NOMO-1 (cell line): Measurements from ENCODE around the gene IQCF2.
"Not testable (repeated sequence)": the region's sequence is repeated elsewhere in the genome, so short reads cannot be mapped to it uniquely, and the experiment has no call there.

Source experiments
- DNase-seq, 2 experiments: peaks; one replicate each; lab custom pipeline; 2025; ENCODE audit not compliant: unreplicated experiment in 2 of 2; lab: John Stamatoyannopoulos, UW

IQCF2 gene

GRCh38 chr3:51860703-51861665 lies at the start of gene IQCF2:
Gene IQCF2, plus strand, starts transcription at chr3:51861615. Its CDS starts 52 bp downstream, at chr3:51861667.
- DNase-seq = no peak

DNA sequence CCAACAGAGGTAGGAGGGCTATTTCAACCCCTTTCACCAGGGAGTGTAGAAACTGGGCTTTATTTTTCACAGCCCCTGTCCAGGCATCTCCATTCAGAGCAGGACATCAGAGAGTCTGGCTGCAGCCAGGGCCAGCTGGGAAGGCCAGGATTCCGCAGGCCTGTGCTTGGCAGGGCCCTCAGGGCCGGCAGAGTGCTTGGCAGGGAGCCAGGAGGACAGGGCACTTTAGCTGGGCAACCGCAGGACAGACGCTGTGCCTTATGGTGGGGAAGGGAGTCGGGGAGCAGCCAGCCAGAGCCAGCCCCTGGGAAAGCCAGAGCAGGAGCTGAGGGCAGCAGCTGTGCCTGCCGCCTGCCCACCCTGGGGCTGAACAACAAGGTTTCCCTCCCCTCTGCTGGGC lies 47.9 kb upstream of the IQCF2 start:
- no peak for DNase-seq

DNA sequence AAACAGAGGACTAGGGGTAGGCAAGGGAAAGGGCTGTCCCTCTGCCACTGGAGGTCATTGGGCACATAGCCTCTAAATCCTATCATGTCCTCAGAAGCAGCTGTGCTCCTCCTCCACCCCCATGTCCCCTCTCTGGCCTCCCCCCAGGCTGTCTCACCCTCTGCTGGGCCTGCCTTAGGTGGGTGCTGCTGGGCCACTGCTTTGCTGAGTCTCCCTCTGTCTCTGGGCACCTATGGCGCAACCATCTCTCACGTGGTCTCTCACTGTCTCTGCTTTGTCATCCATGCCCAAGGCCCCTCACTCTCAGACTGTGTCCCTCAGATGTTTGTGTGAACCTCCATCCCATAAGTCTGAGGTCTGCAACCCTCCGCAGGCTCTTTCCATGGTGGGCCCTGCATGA lies 47.4 kb upstream of the IQCF2 start:
- DNase-seq = no peak

DNA sequence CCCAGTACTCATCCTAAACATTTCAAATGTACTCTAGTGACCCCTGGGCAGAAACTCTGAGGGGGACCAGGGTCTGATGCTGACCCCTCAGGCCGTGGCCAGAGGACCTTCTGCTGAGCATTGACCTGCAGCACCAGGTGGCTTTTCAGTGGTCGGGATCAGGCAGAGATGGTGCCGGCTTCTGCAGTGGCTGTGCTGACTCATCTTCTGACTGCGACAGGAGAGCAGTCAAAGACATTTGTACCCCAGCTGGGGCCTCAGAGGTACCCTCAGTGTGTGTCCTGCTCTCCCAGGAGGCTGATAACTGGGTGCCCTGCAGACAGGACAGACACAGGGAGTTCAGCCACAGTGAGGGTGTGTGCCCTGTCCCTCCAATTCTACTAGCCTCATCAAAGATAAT lies 45.8 kb upstream of the IQCF2 start:
- DNase-seq = no peak

DNA sequence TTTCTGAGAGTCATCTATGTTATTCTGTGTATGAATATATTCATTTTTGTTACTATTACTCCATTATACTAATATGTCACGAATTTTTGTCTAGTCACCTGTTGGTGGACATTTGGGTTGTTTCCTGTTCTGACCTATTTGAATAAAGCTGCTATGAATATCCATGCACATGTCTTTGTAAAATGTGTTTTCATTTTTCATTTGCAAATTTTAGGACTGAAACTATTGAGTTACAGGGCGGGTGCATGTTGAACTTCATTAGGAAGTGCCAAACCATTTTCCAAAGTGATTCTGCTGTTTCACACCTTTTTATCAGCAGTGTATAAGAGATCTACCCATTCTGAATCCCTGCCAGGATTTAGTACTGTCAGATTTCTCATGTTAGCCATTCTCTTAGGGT lies 44.7 kb upstream of the IQCF2 start:
- no peak for DNase-seq

DNA sequence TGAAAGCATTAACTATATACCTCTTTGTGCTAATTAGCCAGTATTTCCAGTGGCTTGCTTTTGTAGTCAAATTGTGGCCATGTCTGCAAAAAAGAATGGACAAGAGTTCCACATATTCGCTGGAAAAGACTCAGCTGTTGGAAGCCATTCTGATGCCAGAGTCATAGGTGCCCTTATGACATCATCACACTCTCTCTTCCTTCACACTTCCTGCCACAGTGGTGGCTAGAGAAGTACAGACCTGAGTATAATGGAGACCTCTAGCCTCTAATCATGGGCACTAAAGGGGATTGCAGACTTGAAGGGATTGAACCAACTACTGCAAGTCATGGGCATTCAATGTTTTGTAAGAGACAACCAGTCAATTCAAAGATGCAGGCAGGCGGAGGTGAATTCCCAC lies 44.0 kb upstream of the IQCF2 start:
- DNase-seq = no peak

GRCh38 chr3:51819151-51819550 lies 42.3 kb upstream of the IQCF2 start:
- no peak for DNase-seq

- no peak for DNase-seq
These were observed 41.6 kb upstream of the IQCF2 start for GRCh38 chr3:51819709-51820406.

GRCh38 chr3:51828297-51828696 lies 33.1 kb upstream of the IQCF2 start:
- no peak for DNase-seq

- DNase-seq = no peak
These were observed 31.1 kb upstream of the IQCF2 start for GRCh38 chr3:51830345-51830744.

DNA sequence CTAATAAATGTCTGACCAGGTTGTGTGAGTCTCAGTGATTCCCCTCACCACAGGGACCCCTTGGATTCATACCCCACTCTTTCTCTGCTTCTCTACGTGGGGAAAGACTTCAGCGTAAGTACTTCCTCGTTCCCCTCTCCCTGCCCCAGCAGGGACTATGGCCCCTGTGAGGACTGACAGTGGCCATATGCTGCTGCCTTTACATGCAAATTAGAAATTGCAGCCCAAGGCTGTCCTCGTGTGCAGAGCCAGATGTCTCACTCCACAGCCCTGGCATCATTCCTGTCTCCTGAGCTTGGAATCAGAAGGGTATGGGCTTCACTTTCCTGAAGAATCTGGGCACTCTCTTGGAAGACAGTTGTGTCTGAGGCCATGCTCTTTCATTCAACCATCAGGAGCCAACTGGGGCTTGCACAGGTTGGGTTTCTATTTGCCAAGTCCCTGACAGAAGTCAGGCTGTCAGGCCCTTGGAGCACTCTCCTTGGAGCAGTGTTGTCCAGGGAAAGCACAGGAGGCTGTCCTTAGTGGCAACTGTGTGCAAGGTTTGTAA lies 30.5 kb upstream of the IQCF2 start:
- no peak for DNase-seq

- no peak for DNase-seq
These were observed 24.8 kb upstream of the IQCF2 start for GRCh38 chr3:51836606-51837005.

DNA sequence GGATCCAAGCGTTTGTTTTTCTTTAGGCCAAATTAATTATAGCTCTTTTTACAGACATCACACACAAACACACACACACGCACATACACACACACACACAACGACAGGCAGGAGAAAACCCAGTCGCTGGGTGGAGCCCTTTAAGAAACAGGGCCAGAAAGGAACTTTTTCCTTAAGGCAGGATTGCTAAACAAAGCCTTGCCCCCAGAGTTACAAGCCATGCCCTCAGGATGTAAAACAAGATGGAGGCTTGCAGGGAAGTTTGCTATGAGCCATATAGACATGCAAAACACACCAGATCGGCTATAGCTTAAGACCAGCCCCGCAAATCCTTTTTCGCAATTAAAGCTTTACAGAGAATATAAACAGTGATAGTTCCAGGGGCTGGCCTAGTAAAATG lies 16.3 kb upstream of the IQCF2 start:
- DNase-seq = no peak

GRCh38 chr3:51855411-51855810 lies 6.0 kb upstream of the IQCF2 start:
- DNase-seq = not testable (repeated sequence)

GRCh38 chr3:51862886-51863285 lies 1.5 kb downstream of the IQCF2 start:
- DNase-seq = no peak

DNA sequence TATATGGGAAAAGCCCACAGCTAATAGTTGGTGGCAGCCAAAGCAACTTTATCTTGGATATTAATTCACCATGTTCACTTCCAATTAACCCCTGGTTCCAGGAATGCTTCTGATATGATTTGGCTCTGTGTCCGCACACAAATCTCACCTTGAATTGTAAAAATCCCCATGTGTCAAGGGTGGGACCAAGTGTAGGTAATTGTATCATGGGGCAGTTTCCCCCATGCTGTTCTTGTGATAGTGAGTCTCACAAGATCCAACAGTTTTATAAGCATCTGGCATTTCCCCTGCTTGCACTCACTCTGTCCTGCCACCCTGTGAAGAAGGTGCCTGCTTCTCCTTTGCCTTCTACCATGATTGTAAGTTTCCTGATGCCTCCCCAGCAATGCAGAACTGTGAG lies 7.5 kb downstream of the IQCF2 start:
- DNase-seq = not testable (repeated sequence)

DNA sequence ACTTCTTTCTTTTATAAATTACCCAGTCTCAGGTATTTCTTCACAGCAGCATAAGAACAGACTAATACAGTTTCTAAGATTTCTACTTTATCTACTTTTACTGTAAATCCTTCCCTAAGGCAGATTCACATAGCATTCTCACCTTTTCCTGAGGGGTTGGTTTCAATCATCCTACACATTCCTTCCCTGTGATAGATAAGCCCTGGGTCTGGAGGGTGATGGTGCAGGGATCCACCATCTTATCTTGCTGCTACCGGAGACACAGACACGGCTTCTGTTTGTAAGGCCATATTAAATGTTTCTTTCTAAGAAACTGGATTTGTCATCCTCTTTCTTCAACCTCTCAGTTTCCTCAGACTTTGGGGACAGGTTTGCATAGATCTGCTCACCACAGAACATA lies 7.9 kb downstream of the IQCF2 start:
- DNase-seq = no peak

GRCh38 chr3:51873253-51873766 lies 11.9 kb downstream of the IQCF2 start:
- DNase-seq = no peak

GRCh38 chr3:51873876-51874275 lies 12.5 kb downstream of the IQCF2 start:
- DNase-seq = no peak

DNA sequence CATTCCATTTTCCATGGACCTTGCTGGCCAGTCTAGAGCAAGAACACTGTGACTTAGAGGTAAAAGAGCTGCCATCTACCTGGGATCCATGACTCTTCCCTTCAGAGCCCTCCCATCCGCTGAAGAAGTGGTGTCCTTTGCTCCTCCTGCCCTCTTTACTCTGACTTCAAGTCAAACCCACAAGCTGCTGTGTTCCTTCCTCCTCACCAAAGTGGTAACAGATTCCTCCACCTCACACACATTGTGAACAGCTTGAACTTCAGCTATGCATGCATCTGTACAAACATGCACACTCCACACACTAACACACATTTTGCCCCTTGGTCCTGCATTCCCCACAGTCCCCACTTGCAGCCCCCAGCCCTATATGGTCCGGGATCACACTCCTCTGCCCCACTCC lies 13.0 kb downstream of the IQCF2 start:
- DNase-seq = no peak

GRCh38 chr3:51874889-51875288 lies 13.5 kb downstream of the IQCF2 start:
- DNase-seq = no peak
